ENCODE data around the gene SORCS2.

- TF ChIP-seq ZNF350 (tag by site-specific recombination; IDR thresholded peaks at IDR 0.05) = no peak
- no peak for TF ChIP-seq REST (tag by site-specific recombination; IDR thresholded peaks at IDR 0.05)
- TF ChIP-seq CTCF (tag by site-specific recombination; IDR thresholded peaks at IDR 0.05) = no peak
- no peak for TF ChIP-seq ZNF24 (tag by site-specific recombination; IDR thresholded peaks at IDR 0.05)
- TF ChIP-seq YY1 (tag by site-specific recombination; IDR thresholded peaks at IDR 0.05) = no peak
- TF ChIP-seq ZNF133 (tag by site-specific recombination; IDR thresholded peaks at IDR 0.05) = no peak
- no peak for TF ChIP-seq ZNF184 (tag by site-specific recombination; IDR thresholded peaks at IDR 0.05)
- TF ChIP-seq ZNF324 (tag by site-specific recombination; IDR thresholded peaks at IDR 0.05) = no peak
- no peak for TF ChIP-seq ZBTB7A (tag by site-specific recombination; IDR thresholded peaks at IDR 0.05; ENCODE audit: low read depth)
- TF ChIP-seq ZNF510 (tag by site-specific recombination; IDR thresholded peaks at IDR 0.05; ENCODE audit: insufficient replicate concordance) = no peak
- no peak for TF ChIP-seq ZNF394 (tag by site-specific recombination; IDR thresholded peaks at IDR 0.05; ENCODE audit: borderline replicate concordance)
Measured at GRCh38 chr4:7622371-7622770, 430.0 kb downstream of the SORCS2 start.

Measured in HEK293 (cell line).